ENCODE data around the gene NDUFV1.

- TF ChIP-seq CTCF (IDR thresholded peaks at IDR 0.05) (no peak), POLR2A (IDR thresholded peaks at IDR 0.05) (no peak)
Observed at GRCh38 chr11:67615728-67616430, 9.1 kb downstream of the NDUFV1 start.
